Small intestine (tissue), 7 donors: Measurements from ENCODE around the gene NUB1. TPM values are rescaled to one million over a fixed set of nuclear protein-coding genes. Genes with fewer than 3 reads are reported as not detected.
A peak's percentile ranks its signal among the peaks of the same experiment; 100 is the strongest.

Experiments
- DNase-seq, 2 donors: peaks; one replicate each; pipeline versions ENCODE4 v3.0.0 to v3.0.0-alpha.2; 2013
- FAIRE-seq: peaks from 2 replicates; lab custom pipeline; 2012; peaks lifted over from hg19 to GRCh38; lab: Jason Lieb, UNC
- H3K27ac ChIP-seq, 3 donors: one replicate each; pipeline ENCODE4 v1.5.1; 2013; ENCODE audit warnings: low read length in 2 of 3, mild to moderate bottlenecking in 2 of 3, control low read depth in 1 of 3, inconsistent platforms in 1 of 3, low read depth in 1 of 3, moderate library complexity in 1 of 3
- H3K27me3 ChIP-seq, 3 donors: one replicate each; pipeline ENCODE4 v1.6.1; 2013; ENCODE audit warnings: low read length in 3 of 3, inconsistent platforms in 1 of 3; ENCODE audit not compliant: control insufficient read depth in 3 of 3, insufficient read depth in 3 of 3
- H3K36me3 ChIP-seq, 3 donors: one replicate each; pipeline ENCODE4 v1.6.1; 2013; ENCODE audit warnings: low read length in 3 of 3, inconsistent platforms in 1 of 3, low read depth in 1 of 3, mild to moderate bottlenecking in 1 of 3, moderate library complexity in 1 of 3; ENCODE audit not compliant: control insufficient read depth in 3 of 3, insufficient read depth in 2 of 3
- H3K4me1 ChIP-seq, 3 donors: one replicate each; pipeline ENCODE4 v1.6.1; 2013; ENCODE audit warnings: low read length in 2 of 3, inconsistent platforms in 1 of 3, low read depth in 1 of 3, mild to moderate bottlenecking in 1 of 3, moderate library complexity in 1 of 3; ENCODE audit not compliant: control insufficient read depth in 3 of 3, insufficient read depth in 2 of 3
- H3K4me3 ChIP-seq, 3 donors: one replicate each; pipeline ENCODE4 v1.5.1; 2013; ENCODE audit warnings: low read length in 3 of 3, control low read depth in 1 of 3, inconsistent platforms in 1 of 3, low read depth in 1 of 3, mild to moderate bottlenecking in 1 of 3, moderate library complexity in 1 of 3
- H3K9me3 ChIP-seq, 2 donors: one replicate each; pipeline ENCODE4 v1.6.1; 2013; ENCODE audit warnings: low read depth in 1 of 2, low read length in 1 of 2; ENCODE audit not compliant: control insufficient read depth in 2 of 2, insufficient read depth in 1 of 2
- WGBS, 3 donors: extraction: QIAGEN DNeasy Blood & Tissue Kit; methylation state at CpG; one replicate each; pipeline ENCODE4 v1.1.7; 2013; 5-methylcytosine and 5-hydroxymethylcytosine counted together
- polyA plus RNA-seq, 4 donors: library from polyadenylated mRNA; stranded (reverse) in 3 of 4; unstranded in 1 of 4; fragments of 200-250 nt in 3 of 4; fragments of 120-200 nt in 1 of 4; gene quantifications; one replicate each; pipeline versions ENCODE4 v1.2.1 to v1.2.3, GENCODE V29; 2013
- donor health status: healthy with polysubstance abuse.
- donor health status: control.
- donor health status: control.
- donor health status: Bipolar disorder and iron deficiency.
- donor health status: healthy.

Gene NUB1
- polyA plus RNA-seq, 4 donors: 37.4 to 70.8 (median 56.7) TPM

- Histone ChIP-seq H3K27ac (no peak overlapping the region), H3K36me3 (peaks cover 4 to 30% (median 5%) of the 10 kb centered on the region in 3 donors), H3K4me1 (peaks cover 0 to 8% (median 0%) of the 10 kb centered on the region in 3 donors), H3K4me3 (peak overlapping the region in 1 of 3 donors; percentile 26), H3K27me3 (peaks cover 0 to 32% (median 4%) of the 10 kb centered on the region in 3 donors), H3K9me3 (no peaks in the 10 kb centered on the region)
- DNase-seq: no peak
- no peak for FAIRE-seq
- WGBS, 3 donors: 14 to 23% (median 21%) methylated on average over 33 to 37 of the region's 37 CpGs
Observed at GRCh38 chr7:151382079-151382885, 40.7 kb downstream of the NUB1 start.

GRCh38 chr7:151383638-151384351, 42.2 kb downstream of the NUB1 start:
- WGBS, 3 donors: 78 to 84% (median 81%) methylated on average over 15 of the region's 15 CpGs
- FAIRE-seq (no peak), DNase-seq (no peak)
- H3K27me3 ChIP-seq: peaks cover 0 to 32% (median 4%) of the 10 kb centered on the region in 3 donors
- peaks cover 0 to 8% (median 0%) of the 10 kb centered on the region in 3 donors for H3K4me1 ChIP-seq
- no peaks in the 10 kb centered on the region for H3K9me3 ChIP-seq
- no peak overlapping the region for H3K4me3 ChIP-seq
- H3K27ac ChIP-seq: no peak overlapping the region
- peaks cover 0 to 17% (median 2%) of the 10 kb centered on the region in 3 donors for H3K36me3 ChIP-seq

- FAIRE-seq: no peak
- Histone ChIP-seq H3K27me3 (peaks cover 0 to 32% (median 4%) of the 10 kb centered on the region in 3 donors), H3K27ac (no peak overlapping the region), H3K9me3 (no peaks in the 10 kb centered on the region), H3K36me3 (peaks cover 0 to 13% (median 0%) of the 10 kb centered on the region in 3 donors), H3K4me3 (no peak overlapping the region), H3K4me1 (peaks cover 0 to 8% (median 0%) of the 10 kb centered on the region in 3 donors)
- DNase-seq: no peak
- WGBS, 3 donors: 83 to 93% (median 86%) methylated on average over 6 of the region's 6 CpGs
Observed at GRCh38 chr7:151384352-151384697, 42.7 kb downstream of the NUB1 start.

- Histone ChIP-seq H3K36me3 (peaks cover 0 to 6% (median 0%) of the 10 kb centered on the region in 3 donors), H3K4me1 (peaks cover 0 to 8% (median 0%) of the 10 kb centered on the region in 3 donors), H3K27me3 (peaks cover 0 to 32% (median 4%) of the 10 kb centered on the region in 3 donors), H3K27ac (no peak overlapping the region), H3K4me3 (no peak overlapping the region), H3K9me3 (no peaks in the 10 kb centered on the region)
- 82 to 84% (median 83%) methylated on average over 26 of the region's 26 CpGs for WGBS, 3 donors
- DNase-seq: no peak
- FAIRE-seq: no peak
Observed at GRCh38 chr7:151384776-151385625, 43.4 kb downstream of the NUB1 start.

- Histone ChIP-seq H3K4me3 (no peak overlapping the region), H3K27ac (no peak overlapping the region), H3K9me3 (no peaks in the 10 kb centered on the region), H3K4me1 (peaks cover 0 to 8% (median 0%) of the 10 kb centered on the region in 3 donors), H3K27me3 (peaks cover 0 to 31% (median 4%) of the 10 kb centered on the region in 3 donors), H3K36me3 (peaks cover 0 to under 1% (median 0%) of the 10 kb centered on the region in 3 donors)
- FAIRE-seq (no peak), DNase-seq (no peak)
- WGBS, 3 donors: 85 to 89% (median 85%) methylated on average over 25 to 26 of the region's 26 CpGs
Observed at GRCh38 chr7:151385626-151386300, 44.2 kb downstream of the NUB1 start.

- FAIRE-seq: no peak
- WGBS, 3 donors: 50 to 71% (median 56%) methylated on average over 16 of the region's 16 CpGs
Observed at GRCh38 chr7:151386301-151387160, 44.9 kb downstream of the NUB1 start.

More at GRCh38 chr7:151386301-151387160, 44.9 kb downstream of the NUB1 start:
- peaks cover 0 to 25% (median 4%) of the 10 kb centered on the region in 3 donors for H3K27me3 ChIP-seq
- no peaks in the 10 kb centered on the region for H3K36me3 ChIP-seq
- no peak overlapping the region for H3K4me3 ChIP-seq
- no peak for DNase-seq
- no peak overlapping the region for H3K27ac ChIP-seq
- H3K9me3 ChIP-seq: no peaks in the 10 kb centered on the region
- peaks cover 0 to 8% (median 0%) of the 10 kb centered on the region in 3 donors for H3K4me1 ChIP-seq
